ENCODE data around the gene NFX1. TPM values are rescaled to one million over a fixed set of nuclear protein-coding genes. Genes with fewer than 3 reads are reported as not detected.
A peak's percentile ranks its signal among the peaks of the same experiment; 100 is the strongest.

NFX1 gene
- total RNA-seq, 6 donors from 2014 or later: 37.0 to 75.4 (median 54.1) TPM

DNA sequence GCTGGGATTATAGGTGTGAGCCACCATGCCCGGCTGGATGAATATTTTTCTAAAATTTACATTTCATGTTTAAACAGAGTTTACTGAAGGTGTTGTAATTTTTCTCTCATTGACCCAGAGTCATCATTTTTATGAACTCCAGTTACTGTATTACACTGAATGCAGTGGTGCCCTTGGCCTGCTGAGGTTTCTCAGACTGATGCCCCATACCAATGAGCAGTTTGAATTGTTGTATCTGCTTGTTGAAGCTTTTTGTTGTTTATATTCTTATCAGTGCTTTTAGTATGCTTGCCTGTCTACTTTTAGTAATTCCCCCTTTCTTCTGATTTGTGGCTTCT, 29.9 kb downstream of the NFX1 start:
- Histone ChIP-seq H3K4me3 (no peak overlapping the region), H3K9me3 (no peaks in the 10 kb centered on the region), H3K4me1 (no peaks in the 10 kb centered on the region), H3K36me3 (peaks cover 46 to 96% (median 65%) of the 10 kb centered on the region in 4 donors), H3K27ac (peak overlapping the region in 1 of 4 donors; percentile 30), H3K27me3 (no peaks in the 10 kb centered on the region)
- DNase-seq (no peak), ATAC-seq (ENCODE audit: low FRiP score in 2 of 2) (no peak)
- WGBS, 2 donors: 83 to 84% methylated on average over 1 of the region's 1 CpG
- TF ChIP-seq CTCF (IDR thresholded peaks at IDR 0.05): no peak
- TF ChIP-seq POLR2A (IDR thresholded peaks at IDR 0.05): no peak
- no peak for TF ChIP-seq POLR2AphosphoS5 (IDR thresholded peaks at IDR 0.05)
- no peak for TF ChIP-seq EP300 (IDR thresholded peaks at IDR 0.05)

DNA sequence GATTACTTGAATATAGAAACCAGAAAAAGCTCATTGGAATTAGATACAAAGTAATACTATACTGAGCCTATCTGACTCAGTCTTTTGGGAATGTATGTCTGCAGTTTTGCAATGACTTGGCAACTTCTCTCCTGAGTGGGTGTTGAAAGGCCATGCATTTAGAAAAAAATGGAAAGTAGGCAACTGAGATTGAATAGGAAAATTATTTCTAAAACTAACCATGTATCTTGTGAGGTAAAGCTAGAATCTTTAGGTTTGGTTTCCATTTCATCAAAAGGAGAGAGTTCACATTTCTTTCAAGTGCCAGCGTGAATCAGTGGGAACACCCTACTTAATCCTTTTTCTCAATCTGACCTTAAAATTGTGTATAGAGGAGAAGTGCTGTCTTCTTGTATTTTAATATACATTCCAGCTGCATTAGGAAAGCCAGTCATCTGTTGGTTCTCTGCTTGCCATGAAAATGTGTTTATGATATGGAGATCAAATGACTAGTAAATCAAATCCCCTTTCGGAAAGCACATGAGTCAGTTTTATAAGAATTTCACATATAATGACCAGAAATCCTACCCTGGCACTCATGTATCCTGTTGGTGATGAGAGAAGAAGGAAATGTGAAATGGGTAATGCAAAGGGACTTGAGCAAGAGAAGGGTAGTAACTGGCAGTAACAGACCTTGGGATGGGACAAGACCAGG, 30.4 kb downstream of the NFX1 start:
- no peak for DNase-seq
- Histone ChIP-seq H3K9me3 (no peaks in the 10 kb centered on the region), H3K27me3 (no peaks in the 10 kb centered on the region), H3K27ac (peak overlapping the region in 2 of 4 donors; percentile 2 to 30), H3K36me3 (peaks cover 46 to 92% (median 62%) of the 10 kb centered on the region in 4 donors), H3K4me3 (no peak overlapping the region), H3K4me1 (no peaks in the 10 kb centered on the region)
- peak in 1 of 2 donors; percentile 61 for ATAC-seq (ENCODE audit: low FRiP score in 2 of 2)
- 81 to 86% methylated on average over 2 of the region's 2 CpGs for whole genome bisulfite sequencing, 2 donors
- TF ChIP-seq POLR2AphosphoS5 (IDR thresholded peaks at IDR 0.05): no peak
- no peak for TF ChIP-seq CTCF (IDR thresholded peaks at IDR 0.05)
- TF ChIP-seq POLR2A (IDR thresholded peaks at IDR 0.05): no peak
- TF ChIP-seq EP300 (IDR thresholded peaks at IDR 0.05): no peak

GRCh38 chr9:33329117-33329563, 38.8 kb downstream of the NFX1 start:
- H3K4me1 ChIP-seq: peaks cover 0 to 11% (median 7%) of the 10 kb centered on the region in 4 donors
- DNase-seq (peak in 1 of 2 donors; percentile 82), ATAC-seq (ENCODE audit: low FRiP score in 2 of 2) (peak; percentile 76 to 94)
- peaks cover 7 to 87% (median 47%) of the 10 kb centered on the region in 4 donors for H3K36me3 ChIP-seq
- H3K9me3 ChIP-seq: no peaks in the 10 kb centered on the region
- H3K27me3 ChIP-seq: no peaks in the 10 kb centered on the region
- H3K4me3 ChIP-seq: no peak overlapping the region
- TF ChIP-seq POLR2AphosphoS5 (IDR thresholded peaks at IDR 0.05): peak; percentile 13 to 48
- TF ChIP-seq CTCF (IDR thresholded peaks at IDR 0.05): no peak
- TF ChIP-seq EP300 (IDR thresholded peaks at IDR 0.05): peak in 1 of 4 donors; percentile 84
- no peak for TF ChIP-seq POLR2A (IDR thresholded peaks at IDR 0.05)
- H3K27ac ChIP-seq: peak overlapping the region in 3 of 4 donors; percentile 40 to 66 (median 55)
- WGBS, 2 donors: 54 to 77% methylated on average over 4 of the region's 4 CpGs

DNA sequence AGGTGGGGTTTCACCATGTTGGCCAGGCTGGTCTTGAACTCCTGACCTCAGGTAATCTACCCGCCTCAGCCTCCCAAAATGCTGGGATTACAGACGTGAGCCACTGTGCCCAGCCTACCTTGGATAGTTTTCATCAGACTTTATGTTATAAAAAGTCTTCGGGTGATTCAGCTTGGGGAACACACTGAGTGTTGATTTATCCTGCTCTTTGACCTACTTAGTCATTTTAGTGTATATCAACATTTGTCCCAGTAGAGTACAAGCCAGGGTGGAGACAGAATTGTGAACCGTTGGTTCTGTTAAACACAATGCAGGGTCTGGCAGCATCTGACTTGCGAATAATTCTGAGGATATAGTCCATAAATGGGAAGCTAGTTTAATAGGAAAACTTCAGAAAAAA, 39.7 kb downstream of the NFX1 start:
- Histone ChIP-seq H3K27me3 (no peaks in the 10 kb centered on the region), H3K27ac (peak overlapping the region in 3 of 4 donors; percentile 40 to 66 (median 41)), H3K4me3 (no peak overlapping the region), H3K9me3 (no peaks in the 10 kb centered on the region), H3K36me3 (peaks cover 6 to 86% (median 45%) of the 10 kb centered on the region in 4 donors), H3K4me1 (peaks cover 0 to 11% (median 7%) of the 10 kb centered on the region in 4 donors)
- DNase-seq (no peak), ATAC-seq (ENCODE audit: low FRiP score in 2 of 2) (no peak)
- WGBS, 2 donors: 79 to 85% methylated on average over 5 of the region's 5 CpGs
- TF ChIP-seq EP300 (IDR thresholded peaks at IDR 0.05): no peak
- no peak for TF ChIP-seq POLR2AphosphoS5 (IDR thresholded peaks at IDR 0.05)
- TF ChIP-seq CTCF (IDR thresholded peaks at IDR 0.05): no peak
- TF ChIP-seq POLR2A (IDR thresholded peaks at IDR 0.05): no peak

Measured in upper lobe of left lung (tissue), 6 donors.